H1 (cell line): ENCODE data around the gene PDGFD. TPM values are rescaled to one million over a fixed set of nuclear protein-coding genes. Genes with fewer than 3 reads are reported as not detected.

Experiments used
- CTCF ChIA-PET: fragments of 300-600 bp; sonication (Branson Sonifier 250); formaldehyde crosslinking; loops from one replicate; lab custom pipeline; 2021; ENCODE audit not compliant: partially characterized antibody; lab: Charles Lee
- POLR2A ChIA-PET: fragments of 300-600 bp; sonication (Branson Sonifier 250); formaldehyde crosslinking; loops from one replicate; lab custom pipeline; 2021; ENCODE audit warnings: inconsistent platforms; ENCODE audit not compliant: partially characterized antibody; lab: Charles Lee
- DNase-seq, 2 experiments: peaks; one replicate each; pipeline versions ENCODE4 v3.0.0 to v3.0.0-alpha.2; 2010 to 2022; ENCODE audit warnings: low spot score in 2 of 2, low read depth in 1 of 2, mixed read lengths in 1 of 2
- FAIRE-seq: peaks from 2 replicates; lab custom pipeline; 2011; peaks lifted over from hg19 to GRCh38; lab: Jason Lieb, UNC
- H2AFZ ChIP-seq: 2 replicates; pipeline ENCODE4 v1.8.1; 2012; ENCODE audit warnings: low read length, inconsistent platforms
- H2AK5ac ChIP-seq: 2 replicates; pipeline ENCODE4 v1.6.1; 2013; ENCODE audit warnings: low read depth, low read length
- H2BK120ac ChIP-seq: replicated peaks from 2 replicates; pipeline ENCODE3; 2013; ENCODE audit warnings: low read depth, low read length, inconsistent platforms
- H2BK12ac ChIP-seq: 2 replicates; pipeline ENCODE4 v1.6.1; 2013; ENCODE audit warnings: low read depth, low read length
- H2BK15ac ChIP-seq: 2 replicates; pipeline ENCODE4 v1.6.1; 2013; ENCODE audit warnings: low read length
- H2BK20ac ChIP-seq: 2 replicates; pipeline ENCODE4 v1.6.1; 2013; ENCODE audit warnings: low read length
- H2BK5ac ChIP-seq: 2 replicates; pipeline ENCODE4 v1.6.1; 2013; ENCODE audit warnings: low read depth, low read length
- H3K14ac ChIP-seq: 2 replicates; pipeline ENCODE4 v1.6.1; 2013; ENCODE audit warnings: inconsistent platforms; ENCODE audit not compliant: insufficient read length
- H3K18ac ChIP-seq: 2 replicates; pipeline ENCODE4 v1.6.1; 2013; ENCODE audit warnings: low read length; ENCODE audit errors: extremely low read depth
- H3K23ac ChIP-seq: 2 replicates; pipeline ENCODE4 v1.6.1; 2013; ENCODE audit warnings: inconsistent platforms; ENCODE audit not compliant: insufficient read length
- H3K23me2 ChIP-seq: 2 replicates; pipeline ENCODE4 v1.6.1; 2013; ENCODE audit warnings: low read depth, low read length
- H3K27ac ChIP-seq: 2 replicates; pipeline ENCODE4 v1.6.1; 2011; ENCODE audit warnings: low read depth, low read length, inconsistent platforms
- H3K27me3 ChIP-seq, 4 experiments: replicated peaks in 1 of 4; 1 replicate in 1 of 4; 2 replicates in 3 of 4; pipeline versions ENCODE4 v1.6.1 to v1.8.1; 2011 to 2013; ENCODE audit warnings: low read length in 3 of 4, mild to moderate bottlenecking in 3 of 4, inconsistent platforms in 2 of 4, mixed read lengths in 2 of 4, moderate library complexity in 1 of 4; ENCODE audit not compliant: control insufficient read depth in 3 of 4, insufficient read depth in 3 of 4; ENCODE audit errors: extremely low read depth in 1 of 4
- H3K36me3 ChIP-seq, 4 experiments: 2 replicates each; pipeline versions ENCODE4 v1.6.1 to v1.8.1; 2011 to 2013; ENCODE audit warnings: mild to moderate bottlenecking in 4 of 4, low read length in 3 of 4, moderate library complexity in 2 of 4, control low read depth in 1 of 4, inconsistent platforms in 1 of 4; ENCODE audit not compliant: insufficient read depth in 4 of 4, control insufficient read depth in 2 of 4
- H3K4ac ChIP-seq: replicated peaks from 2 replicates; pipeline ENCODE3; 2013; ENCODE audit warnings: low read length, low read depth, mixed read lengths, inconsistent platforms; ENCODE audit not compliant: insufficient read length
- H3K4me1 ChIP-seq, 4 experiments: replicated peaks in 1 of 4; 1 replicate in 1 of 4; 2 replicates in 3 of 4; pipeline versions ENCODE4 v1.6.1 to v1.8.1; 2011 to 2013; ENCODE audit warnings: low read length in 3 of 4, inconsistent platforms in 2 of 4, mixed read lengths in 1 of 4; ENCODE audit not compliant: insufficient read depth in 4 of 4, control insufficient read depth in 3 of 4
- H3K4me2 ChIP-seq, 2 experiments: 2 replicates each; pipeline versions ENCODE4 v1.6.1 to v1.8.1; 2011 to 2013; ENCODE audit warnings: low read depth in 2 of 2, low read length in 2 of 2, control low read depth in 1 of 2, inconsistent platforms in 1 of 2, mild to moderate bottlenecking in 1 of 2; ENCODE audit not compliant: insufficient read depth in 1 of 2
- H3K4me3 ChIP-seq, 4 experiments: fragments of 200-600, 300-600 bp in 1 of 4; sonication (generic), shearing (Covaris generic), sonication (Bioruptor Twin) in 1 of 4; 2 replicates each; pipeline versions ENCODE4 v1.5.1 to v1.8.1; 2011 to 2016; ENCODE audit warnings: low read length in 4 of 4, low read depth in 3 of 4, control low read depth in 2 of 4, inconsistent platforms in 2 of 4, mild to moderate bottlenecking in 2 of 4, mixed read lengths in 1 of 4, moderate library complexity in 1 of 4; ENCODE audit not compliant: insufficient read depth in 2 of 4; ENCODE audit errors: extremely low read depth in 1 of 4
- H3K56ac ChIP-seq: replicated peaks from 2 replicates; pipeline ENCODE3; 2013; ENCODE audit warnings: low read depth, mild to moderate bottlenecking, mixed read lengths, low read length, inconsistent platforms; ENCODE audit not compliant: insufficient read length
- H3K79me1 ChIP-seq: 2 replicates; pipeline ENCODE4 v1.6.1; 2013; ENCODE audit warnings: low read depth, low read length, control low read depth
- H3K79me2 ChIP-seq, 2 experiments: 2 replicates each; pipeline versions ENCODE4 v1.6.1 to v1.8.1; 2012 to 2013; ENCODE audit warnings: low read length in 2 of 2, mild to moderate bottlenecking in 2 of 2, inconsistent platforms in 1 of 2; ENCODE audit not compliant: insufficient read depth in 2 of 2, control insufficient read depth in 1 of 2
- H3K9ac ChIP-seq, 4 experiments: replicated peaks in 1 of 4; 1 replicate in 1 of 4; 2 replicates in 3 of 4; pipeline versions ENCODE4 v1.6.1 to v1.8.1; 2011 to 2013; ENCODE audit warnings: low read depth in 3 of 4, low read length in 3 of 4, control low read depth in 2 of 4, mild to moderate bottlenecking in 2 of 4, moderate library complexity in 2 of 4, inconsistent platforms in 1 of 4; ENCODE audit errors: extremely low read depth in 1 of 4
- H3K9me3 ChIP-seq, 2 experiments: 2 replicates each; pipeline versions ENCODE4 v1.6.1 to v1.8.1; 2012 to 2013; ENCODE audit warnings: mild to moderate bottlenecking in 2 of 2, moderate library complexity in 2 of 2, control low read depth in 1 of 2, inconsistent platforms in 1 of 2, low read depth in 1 of 2, low read length in 1 of 2, mixed read lengths in 1 of 2; ENCODE audit not compliant: insufficient read depth in 2 of 2
- H4K20me1 ChIP-seq, 2 experiments: replicated peaks in 1 of 2; 2 replicates each; pipeline versions ENCODE3 to v1.8.1; 2011 to 2013; ENCODE audit warnings: inconsistent platforms in 2 of 2, low read length in 2 of 2, mild to moderate bottlenecking in 1 of 2; ENCODE audit not compliant: insufficient read depth in 2 of 2, control insufficient read depth in 1 of 2
- H4K5ac ChIP-seq: 2 replicates; pipeline ENCODE4 v1.6.1; 2013; ENCODE audit warnings: low read length, low read depth, mixed read lengths, inconsistent platforms; ENCODE audit not compliant: insufficient read length
- H4K8ac ChIP-seq: 2 replicates; pipeline ENCODE4 v1.8.0; 2013; ENCODE audit warnings: mild to moderate bottlenecking, moderate library complexity, low read length, inconsistent platforms; ENCODE audit not compliant: insufficient read depth; ENCODE audit errors: extremely low read depth
- H4K91ac ChIP-seq: replicated peaks from 2 replicates; pipeline ENCODE3; 2013; ENCODE audit warnings: low read length, mixed read lengths, inconsistent platforms; ENCODE audit not compliant: insufficient read length
- CEBPB ChIP-seq: IDR thresholded peaks from 2 replicates; pipeline ENCODE4 v1.6.1; 2012; ENCODE audit warnings: low read depth, low read length
- EGR1 ChIP-seq: IDR thresholded peaks from 2 replicates; pipeline ENCODE4 v1.6.1; 2011; ENCODE audit warnings: low read depth, low read length, borderline replicate concordance
- EZH2 ChIP-seq: fragments of 200-600 bp; sonication (generic); IDR thresholded peaks from 2 replicates; pipeline ENCODE4 v1.7.1; 2012; ENCODE audit warnings: low read depth, mild to moderate bottlenecking, moderate library complexity, low read length, inconsistent platforms; ENCODE audit not compliant: severe bottlenecking
- GABPA ChIP-seq: IDR thresholded peaks from 2 replicates; pipeline ENCODE4 v1.6.1; 2011; ENCODE audit warnings: mild to moderate bottlenecking, low read length, moderate library complexity, borderline replicate concordance; ENCODE audit not compliant: insufficient read depth
- KDM4A ChIP-seq: IDR thresholded peaks from one replicate; pipeline ENCODE4 v1.7.1; 2012; ENCODE audit warnings: low read depth, mild to moderate bottlenecking, moderate library complexity, low read length, inconsistent platforms; ENCODE audit not compliant: severe bottlenecking
- KDM5A ChIP-seq: fragments of 200-600 bp; IDR thresholded peaks from 2 replicates; pipeline ENCODE4 v1.7.1; 2012; ENCODE audit warnings: mild to moderate bottlenecking, low read length, inconsistent platforms, mixed read lengths
- SP4 ChIP-seq: IDR thresholded peaks from 2 replicates; pipeline ENCODE4 v1.6.1; 2012; ENCODE audit warnings: low read length, inconsistent platforms
- SRF ChIP-seq: IDR thresholded peaks from 2 replicates; pipeline ENCODE4 v1.6.1; 2011; ENCODE audit warnings: mild to moderate bottlenecking, low read depth, low read length, moderate library complexity
- TAF7 ChIP-seq: optimal IDR thresholded peaks from 2 replicates; pipeline ENCODE3; 2011; ENCODE audit warnings: low read depth, mild to moderate bottlenecking, inconsistent platforms, low read length, moderate library complexity, borderline replicate concordance
- TEAD4 ChIP-seq: IDR thresholded peaks from 2 replicates; pipeline ENCODE4 v1.6.1; 2012; ENCODE audit warnings: low read depth, low read length, inconsistent platforms, mixed read lengths
- ZNF274 ChIP-seq: IDR thresholded peaks from 2 replicates; pipeline ENCODE4 v1.7.0; 2012; ENCODE audit warnings: low read length, borderline replicate concordance; ENCODE audit errors: extremely low read depth
- WGBS, 2 experiments: shearing (Covaris generic) in 1 of 2; methylation state at CpG; one replicate each; pipeline versions ENCODE4 v1.1.6 to v1.1.7; 2013 to 2015; ENCODE audit warnings: low lambda C conversion rate in 2 of 2, mixed read lengths in 2 of 2, inconsistent platforms in 1 of 2, low coverage in 1 of 2, missing lambda C conversion rate in 1 of 2; ENCODE audit not compliant: insufficient replicate concordance in 2 of 2, insufficient coverage in 1 of 2, insufficient read length in 1 of 2; ENCODE audit errors: extremely low coverage in 1 of 2, missing lambda C conversion rate in 1 of 2; 5-methylcytosine and 5-hydroxymethylcytosine counted together
- polyA plus RNA-seq, 7 experiments: library from polyadenylated mRNA; depleted of rRNA in 3 of 7; stranded (reverse) in 5 of 7; unstranded in 2 of 7; fragments of >200 nt in 5 of 7; fragments of 200-250 nt in 2 of 7; gene quantifications; 1 replicate in 5 of 7; 2 replicates in 1 of 7; 4 replicates in 1 of 7; pipeline versions ENCODE4 v1.2.1 to v1.2.3, GENCODE V29; 2011 to 2013; ENCODE audit warnings: missing spikeins in 2 of 7, mixed read lengths in 2 of 7
- total RNA-seq: library from RNA; stranded (reverse); fragmentation: NEBNext Ultra II Directional; extraction: Animal tissue kit (Norgen Biotek cat#: 25700); gene quantifications from 2 replicates; pipeline ENCODE4 v1.2.1, GENCODE V29; 2021
- TF ChIP-seq, protein P1 (sequence below), 3 experiments: IDR thresholded peaks; 1 replicate in 2 of 3; 2 replicates in 1 of 3; pipeline versions ENCODE4 v1.5.1 to v1.6.1; 2011; ENCODE audit warnings: low read length in 3 of 3, mild to moderate bottlenecking in 3 of 3, inconsistent platforms in 2 of 3, low read depth in 1 of 3, moderate library complexity in 1 of 3; ENCODE audit not compliant: insufficient read depth in 1 of 3; ENCODE audit errors: control extremely low read depth in 1 of 3

Gene PDGFD
- total and polyA plus RNA-seq, 2 of the 8 experiments (the other 6 are each of a cell fraction or from before 2014, with no cell fraction given) = 1.1 to 3.9 TPM

DNA sequence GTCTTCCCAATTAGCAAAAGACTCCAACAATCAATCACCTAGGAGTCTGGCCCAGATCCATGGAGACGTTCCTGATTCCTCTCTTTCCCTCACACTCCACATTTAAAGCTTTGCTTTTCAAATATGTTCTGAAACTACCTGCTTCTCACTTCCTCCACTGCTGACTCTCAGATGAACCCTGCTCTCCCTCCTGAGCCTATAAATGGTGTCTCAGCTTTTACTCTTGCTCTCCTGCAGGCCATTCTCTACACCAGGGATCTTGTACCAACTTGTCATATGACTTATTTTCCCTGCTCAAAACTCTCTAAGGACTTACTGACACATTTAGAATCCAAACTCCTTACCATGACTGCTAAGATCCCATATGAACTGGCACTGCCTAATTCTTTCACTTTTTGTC lies 265.9 kb downstream of the PDGFD start:
- H2BK5ac ChIP-seq = no peak overlapping the region
- H3K23me2 ChIP-seq = no peaks in the 10 kb centered on the region
- no peak overlapping the region for H2BK12ac ChIP-seq
- FAIRE-seq = no peak
- H2BK120ac ChIP-seq = no peak overlapping the region
- POLR2A ChIA-PET = no interaction called here
- no peak overlapping the region for H2BK15ac ChIP-seq
- no peaks in the 10 kb centered on the region for H3K36me3 ChIP-seq
- H4K8ac ChIP-seq = no peak overlapping the region
- CTCF ChIA-PET = interaction anchor here (0.6 to 1.1 kb wide), 2 partner anchors 10 to 12 kb away, joined by 3 read pairs; no protein-coding TSS in a partner anchor
- TF ChIP-seq SRF (no peak), GABPA (no peak), ZNF274 (no peak), CEBPB (no peak), TEAD4 (no peak), TAF7 (no peak), KDM5A (no peak), EZH2 (no peak), EGR1 (no peak), SP4 (no peak), KDM4A (no peak)
- TF ChIP-seq, protein P1, sequence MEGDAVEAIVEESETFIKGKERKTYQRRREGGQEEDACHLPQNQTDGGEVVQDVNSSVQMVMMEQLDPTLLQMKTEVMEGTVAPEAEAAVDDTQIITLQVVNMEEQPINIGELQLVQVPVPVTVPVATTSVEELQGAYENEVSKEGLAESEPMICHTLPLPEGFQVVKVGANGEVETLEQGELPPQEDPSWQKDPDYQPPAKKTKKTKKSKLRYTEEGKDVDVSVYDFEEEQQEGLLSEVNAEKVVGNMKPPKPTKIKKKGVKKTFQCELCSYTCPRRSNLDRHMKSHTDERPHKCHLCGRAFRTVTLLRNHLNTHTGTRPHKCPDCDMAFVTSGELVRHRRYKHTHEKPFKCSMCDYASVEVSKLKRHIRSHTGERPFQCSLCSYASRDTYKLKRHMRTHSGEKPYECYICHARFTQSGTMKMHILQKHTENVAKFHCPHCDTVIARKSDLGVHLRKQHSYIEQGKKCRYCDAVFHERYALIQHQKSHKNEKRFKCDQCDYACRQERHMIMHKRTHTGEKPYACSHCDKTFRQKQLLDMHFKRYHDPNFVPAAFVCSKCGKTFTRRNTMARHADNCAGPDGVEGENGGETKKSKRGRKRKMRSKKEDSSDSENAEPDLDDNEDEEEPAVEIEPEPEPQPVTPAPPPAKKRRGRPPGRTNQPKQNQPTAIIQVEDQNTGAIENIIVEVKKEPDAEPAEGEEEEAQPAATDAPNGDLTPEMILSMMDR (IDR thresholded peaks at IDR 0.05; ENCODE audit: control extremely low read depth in 1 of 3, insufficient read depth in 1 of 3, low read depth in 1 of 3, low read length in 3 of 3) = no peak
- no peak overlapping the region for H3K23ac ChIP-seq
- H2AK5ac ChIP-seq = no peak overlapping the region
- no peak for DNase-seq
- H3K56ac ChIP-seq = no peak overlapping the region
- H3K4me2 ChIP-seq = no peak overlapping the region
- no peaks in the 10 kb centered on the region for H3K27me3 ChIP-seq
- WGBS, 2 experiments = 75% methylated on average over 1 of the region's 1 CpG; no CpG with 5 or more reads in 1 of the 2 experiments
- no peak overlapping the region for H3K14ac ChIP-seq
- no peak overlapping the region for H3K27ac ChIP-seq
- H3K9me3 ChIP-seq = no peaks in the 10 kb centered on the region
- no peak overlapping the region for H3K4ac ChIP-seq
- H3K79me1 ChIP-seq = no peaks in the 10 kb centered on the region
- H3K9ac ChIP-seq = no peak overlapping the region
- no peaks in the 10 kb centered on the region for H3K4me1 ChIP-seq
- no peaks in the 10 kb centered on the region for H4K20me1 ChIP-seq
- no peak overlapping the region for H2AFZ ChIP-seq
- no peak overlapping the region for H3K18ac ChIP-seq
- H4K91ac ChIP-seq = no peak overlapping the region
- H3K79me2 ChIP-seq = no peaks in the 10 kb centered on the region
- no peak overlapping the region for H2BK20ac ChIP-seq
- no peak overlapping the region for H4K5ac ChIP-seq
- H3K4me3 ChIP-seq = no peak overlapping the region
